ENCODE measurements around the gene OR6C70. TPM values are rescaled to one million over a fixed set of nuclear protein-coding genes. Genes with fewer than 3 reads are reported as not detected.

The OR6C70 gene
- total RNA-seq, 1 donor from 2014 or later = not detected

DNA sequence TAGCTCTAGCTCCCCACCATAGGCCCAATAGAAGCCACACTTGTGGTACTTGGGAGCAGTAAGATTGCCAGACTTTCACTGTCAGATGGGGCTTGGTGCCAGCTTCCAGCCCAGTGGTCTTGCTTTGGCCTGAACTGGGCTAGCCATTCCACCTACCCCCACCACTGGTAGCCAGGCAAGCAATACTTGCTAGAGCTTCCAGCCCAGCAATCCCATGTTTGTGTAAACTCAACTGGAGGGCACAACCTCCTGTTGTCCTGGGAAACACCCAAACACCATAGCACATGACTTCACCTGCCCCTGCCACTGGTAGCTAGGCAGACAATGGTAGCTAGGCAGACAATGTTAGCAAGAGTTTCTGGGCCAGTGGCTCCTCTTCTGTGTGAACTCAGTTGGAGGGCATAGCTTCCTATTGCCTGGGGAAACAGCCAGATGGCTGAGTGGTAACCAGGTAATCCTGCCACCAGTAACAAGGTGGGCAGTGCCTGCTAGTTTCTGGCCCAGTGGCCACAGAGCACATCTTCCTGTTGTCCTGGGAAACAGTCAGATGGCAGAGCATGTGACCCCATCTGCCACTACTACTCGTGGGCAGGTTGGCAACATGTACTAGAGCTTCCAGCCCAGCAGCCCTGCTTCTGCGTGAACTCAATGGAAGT, 49.5 kb downstream of the OR6C70 start:
- no peak for FAIRE-seq
- no peak for DNase-seq (ENCODE audit: low spot score in 2 of 2)

Other genes with a start within 250 kb of the OR6C70 start
- gene OR10A7, start 249.1 kb downstream of the OR6C70 start, total RNA-seq = not detected
- gene OR6C74, start 225.5 kb downstream of the OR6C70 start, total RNA-seq = not detected
- not detected for gene OR6C6, start 173.6 kb downstream of the OR6C70 start, total RNA-seq
- gene OR6C1, start 155.8 kb downstream of the OR6C70 start, total RNA-seq = not detected
- not detected for gene OR6C3, start 139.4 kb downstream of the OR6C70 start, total RNA-seq
- not detected for gene OR6C75, start 107.2 kb downstream of the OR6C70 start, total RNA-seq
- gene OR6C65, start 69.6 kb downstream of the OR6C70 start, total RNA-seq = not detected
- not detected for gene OR6C76, start 43.9 kb downstream of the OR6C70 start, total RNA-seq
- not detected for gene OR6C2, start 26.1 kb downstream of the OR6C70 start, total RNA-seq
- gene OR6C68, start 22.2 kb upstream of the OR6C70 start, total RNA-seq = not detected
- gene OR6C4, start 79.5 kb upstream of the OR6C70 start, total RNA-seq = not detected
- not detected for gene OR2AP1, start 102.3 kb upstream of the OR6C70 start, total RNA-seq
- gene OR10P1, start 166.8 kb upstream of the OR6C70 start, total RNA-seq = not detected
- 3.7 TPM for gene ITGA7, start 237.8 kb upstream of the OR6C70 start, total RNA-seq
- gene BLOC1S1, start 245.9 kb upstream of the OR6C70 start, total RNA-seq = 21.2 TPM

Measured in frontal cortex (tissue), 4 donors.